Loucy (cell line): Measurements from ENCODE around the gene RGMA.

Experiments
- H2AFZ ChIP-seq: fragments of 200-600 bp; sonication (generic); 2 replicates; pipeline ENCODE4 v1.6.0; 2016; ENCODE audit warnings: antibody characterized with exemption, mild to moderate bottlenecking, low read length, moderate library complexity
- H3F3A ChIP-seq: fragments of 200-600 bp; 2 replicates; pipeline ENCODE4 v1.6.0; 2016; ENCODE audit warnings: antibody characterized with exemption, low read depth, mild to moderate bottlenecking
- H3K27me3 ChIP-seq: fragments of 200-600 bp; sonication (generic); 2 replicates; pipeline ENCODE4 v1.6.1; 2014; ENCODE audit warnings: low read length, mild to moderate bottlenecking; ENCODE audit not compliant: insufficient read depth, poor library complexity, severe bottlenecking
- H3K36me3 ChIP-seq: fragments of 200-600 bp; sonication (generic); 2 replicates; pipeline ENCODE4 v1.6.1; 2016; ENCODE audit warnings: low read length; ENCODE audit not compliant: insufficient read depth
- H3K4me1 ChIP-seq: fragments of 200-600 bp; sonication (generic); 2 replicates; pipeline ENCODE4 v1.5.1; 2014; ENCODE audit warnings: low read length, mild to moderate bottlenecking; ENCODE audit not compliant: insufficient read depth, poor library complexity, severe bottlenecking
- H3K4me2 ChIP-seq: fragments of 200-600 bp; sonication (generic); 2 replicates; pipeline ENCODE4 v1.6.0; 2014; ENCODE audit warnings: antibody characterized with exemption, low read length, low read depth, mild to moderate bottlenecking; ENCODE audit not compliant: poor library complexity, severe bottlenecking
- H3K4me3 ChIP-seq: fragments of 200-600 bp; sonication (generic); 2 replicates; pipeline ENCODE4 v1.5.1; 2014; ENCODE audit warnings: low read length, mild to moderate bottlenecking, mixed read lengths; ENCODE audit not compliant: poor library complexity, severe bottlenecking
- H3K79me2 ChIP-seq: fragments of 200-600 bp; sonication (generic); 2 replicates; pipeline ENCODE4 v1.6.1; 2014; ENCODE audit warnings: low read length; ENCODE audit not compliant: insufficient read depth
- H3K9ac ChIP-seq: fragments of 200-600 bp; sonication (generic); 2 replicates; pipeline ENCODE4 v1.6.0; 2014; ENCODE audit warnings: mild to moderate bottlenecking, low read depth, low read length, moderate library complexity; ENCODE audit not compliant: poor library complexity, severe bottlenecking
- H3K9me2 ChIP-seq: fragments of 200-600 bp; sonication (generic); replicated peaks from 2 replicates; pipeline ENCODE4 v1.6.1; 2016; ENCODE audit warnings: low read depth, low read length, mixed read lengths
- H3K9me3 ChIP-seq: fragments of 200-600 bp; sonication (generic); 2 replicates; pipeline ENCODE4 v1.6.1; 2014; ENCODE audit warnings: mild to moderate bottlenecking, antibody characterized with exemption, low read length, low read depth; ENCODE audit not compliant: insufficient read depth
- H4K20me1 ChIP-seq: fragments of 200-600 bp; sonication (generic); 2 replicates; pipeline ENCODE4 v1.6.0; 2014; ENCODE audit warnings: antibody characterized with exemption, low read length, mild to moderate bottlenecking; ENCODE audit not compliant: insufficient read depth, poor library complexity, severe bottlenecking
- EZH2phosphoT487 ChIP-seq: fragments of 200-600 bp; IDR thresholded peaks from 2 replicates; pipeline ENCODE4 v1.6.1; 2018; ENCODE audit warnings: antibody characterized with exemption, mild to moderate bottlenecking, moderate library complexity, borderline replicate concordance
- TF ChIP-seq, protein P1 (sequence below): fragments of 200-600 bp; sonication (generic); conservative IDR thresholded peaks from 2 replicates; pipeline ENCODE4 v1.5.1; 2014; ENCODE audit warnings: mild to moderate bottlenecking, antibody characterized with exemption, low read length

The RGMA gene

GRCh38 chr15:93081399-93081798, 7.6 kb downstream of the RGMA start:
- no peaks in the 10 kb centered on the region for H3K9me3 ChIP-seq
- no peak overlapping the region for H3K4me3 ChIP-seq
- no peak overlapping the region for H2AFZ ChIP-seq
- H3K9me2 ChIP-seq = no peaks in the 10 kb centered on the region
- H3K4me2 ChIP-seq = no peak overlapping the region
- no peaks in the 10 kb centered on the region for H3K79me2 ChIP-seq
- H3K27me3 ChIP-seq = peaks cover 23% of the 10 kb centered on the region
- H3F3A ChIP-seq = no peaks in the 10 kb centered on the region
- H3K4me1 ChIP-seq = no peaks in the 10 kb centered on the region
- no peaks in the 10 kb centered on the region for H4K20me1 ChIP-seq
- no peak overlapping the region for H3K9ac ChIP-seq
- TF ChIP-seq EZH2phosphoT487 = no peak
- TF ChIP-seq, protein P1, sequence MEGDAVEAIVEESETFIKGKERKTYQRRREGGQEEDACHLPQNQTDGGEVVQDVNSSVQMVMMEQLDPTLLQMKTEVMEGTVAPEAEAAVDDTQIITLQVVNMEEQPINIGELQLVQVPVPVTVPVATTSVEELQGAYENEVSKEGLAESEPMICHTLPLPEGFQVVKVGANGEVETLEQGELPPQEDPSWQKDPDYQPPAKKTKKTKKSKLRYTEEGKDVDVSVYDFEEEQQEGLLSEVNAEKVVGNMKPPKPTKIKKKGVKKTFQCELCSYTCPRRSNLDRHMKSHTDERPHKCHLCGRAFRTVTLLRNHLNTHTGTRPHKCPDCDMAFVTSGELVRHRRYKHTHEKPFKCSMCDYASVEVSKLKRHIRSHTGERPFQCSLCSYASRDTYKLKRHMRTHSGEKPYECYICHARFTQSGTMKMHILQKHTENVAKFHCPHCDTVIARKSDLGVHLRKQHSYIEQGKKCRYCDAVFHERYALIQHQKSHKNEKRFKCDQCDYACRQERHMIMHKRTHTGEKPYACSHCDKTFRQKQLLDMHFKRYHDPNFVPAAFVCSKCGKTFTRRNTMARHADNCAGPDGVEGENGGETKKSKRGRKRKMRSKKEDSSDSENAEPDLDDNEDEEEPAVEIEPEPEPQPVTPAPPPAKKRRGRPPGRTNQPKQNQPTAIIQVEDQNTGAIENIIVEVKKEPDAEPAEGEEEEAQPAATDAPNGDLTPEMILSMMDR = no peak
- no peaks in the 10 kb centered on the region for H3K36me3 ChIP-seq

DNA sequence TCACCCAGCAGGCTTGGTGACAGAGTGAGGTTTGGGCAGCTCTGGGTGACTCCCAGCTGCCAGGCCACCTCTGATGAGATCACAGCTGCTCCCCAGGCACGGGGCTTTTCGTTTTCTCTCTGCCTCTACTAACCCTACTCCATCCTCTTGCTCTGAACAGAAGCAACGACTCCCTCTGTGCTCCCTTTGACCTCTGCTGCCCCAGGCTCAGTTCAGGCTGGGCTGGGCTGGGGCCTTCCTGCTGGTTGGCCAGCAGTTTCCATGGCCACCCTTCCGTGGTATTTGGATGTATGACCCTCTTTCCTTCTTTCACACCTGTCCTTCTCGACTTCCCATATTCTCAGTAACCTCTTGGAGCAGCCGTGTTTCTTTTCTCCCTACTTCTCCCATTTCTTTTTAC, 8.6 kb downstream of the RGMA start:
- Histone ChIP-seq H2AFZ (no peak overlapping the region), H3K4me1 (no peaks in the 10 kb centered on the region), H3K9me3 (no peaks in the 10 kb centered on the region), H3K36me3 (no peaks in the 10 kb centered on the region), H3K9me2 (no peaks in the 10 kb centered on the region), H3K79me2 (no peaks in the 10 kb centered on the region), H3K9ac (no peak overlapping the region), H4K20me1 (no peaks in the 10 kb centered on the region), H3K4me3 (no peak overlapping the region), H3F3A (no peaks in the 10 kb centered on the region), H3K4me2 (no peak overlapping the region), H3K27me3 (peaks cover 24% of the 10 kb centered on the region)
- TF ChIP-seq EZH2phosphoT487 = no peak
- TF ChIP-seq, protein P1 = no peak

DNA sequence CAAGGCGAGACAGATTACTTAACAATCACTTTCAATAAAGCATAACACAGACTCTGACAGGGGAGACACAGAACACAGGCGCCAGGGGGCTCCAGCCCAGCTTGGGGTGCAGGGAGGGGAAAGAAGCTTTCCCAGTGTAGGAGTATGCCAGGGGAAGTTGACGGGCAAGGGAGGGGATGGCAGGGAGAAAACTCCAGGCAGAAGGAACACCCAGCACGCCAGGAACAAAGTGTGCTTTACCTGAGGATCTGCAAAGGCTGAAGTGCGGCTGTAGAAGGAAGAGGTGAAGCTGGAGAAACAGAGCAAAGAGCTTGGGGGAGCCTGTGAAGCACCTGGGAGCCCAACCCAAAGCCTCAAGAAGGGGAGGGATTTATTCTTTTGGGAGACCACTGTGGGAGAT, 12.1 kb downstream of the RGMA start:
- no peak overlapping the region for H2AFZ ChIP-seq
- no peaks in the 10 kb centered on the region for H3K9me3 ChIP-seq
- no peaks in the 10 kb centered on the region for H4K20me1 ChIP-seq
- H3K36me3 ChIP-seq = no peaks in the 10 kb centered on the region
- no peak overlapping the region for H3K4me3 ChIP-seq
- H3F3A ChIP-seq = no peaks in the 10 kb centered on the region
- H3K4me1 ChIP-seq = peaks cover 16% of the 10 kb centered on the region
- H3K27me3 ChIP-seq = peaks cover 56% of the 10 kb centered on the region
- no peaks in the 10 kb centered on the region for H3K79me2 ChIP-seq
- no peaks in the 10 kb centered on the region for H3K9me2 ChIP-seq
- H3K9ac ChIP-seq = no peak overlapping the region
- TF ChIP-seq, protein P1 = no peak
- TF ChIP-seq EZH2phosphoT487 = no peak
- no peak overlapping the region for H3K4me2 ChIP-seq
